Stimulated activated naive B cell treated with anti-CD40 and anti-IgM and Interleukin-4, amounts not matched to agents 10 μg/mL and 1 μg/mL and 100 μg/mL, for 72 hours (primary cell): ENCODE measurements around the gene PSMB2.
A peak's percentile ranks its signal among the peaks of the same experiment; 100 is the strongest.
"Not testable (repeated sequence)": the region's sequence is repeated elsewhere in the genome, so short reads cannot be mapped to it uniquely, and the experiment has no call there.

Experiments
- ATAC-seq, 2 donors: fragments of 150-1000 bp; cut with Tn5 transposase; replicated peaks; 2 replicates each; pipeline ENCODE4 v1.10.0; 2021; ENCODE audit warnings: moderate library complexity in 1 of 2
- DNase-seq: peaks from one replicate; pipeline ENCODE4 v3.0.0; 2021
- H3K27ac Mint-ChIP-seq: one replicate; pipeline ENCODE4 v1.8.0; 2022; ENCODE audit warnings: mild to moderate bottlenecking, mixed read lengths
- H3K27me3 Mint-ChIP-seq, 2 donors: one replicate each; pipeline ENCODE4 v1.8.0; 2022; ENCODE audit warnings: mixed read lengths in 2 of 2
- H3K36me3 Mint-ChIP-seq, 2 donors: one replicate each; pipeline ENCODE4 v1.8.0; 2022; ENCODE audit warnings: mixed read lengths in 2 of 2, mild to moderate bottlenecking in 1 of 2
- H3K4me1 Mint-ChIP-seq, 2 donors: one replicate each; pipeline ENCODE4 v1.8.0; 2022; ENCODE audit warnings: mixed read lengths in 2 of 2, mild to moderate bottlenecking in 1 of 2
- H3K4me3 Mint-ChIP-seq, 2 donors: one replicate each; pipeline ENCODE4 v1.8.0; 2022; ENCODE audit warnings: mild to moderate bottlenecking in 2 of 2, mixed read lengths in 2 of 2, moderate library complexity in 1 of 2
- H3K9me3 Mint-ChIP-seq, 2 donors: one replicate each; pipeline ENCODE4 v1.8.0; 2022; ENCODE audit warnings: mixed read lengths in 2 of 2, mild to moderate bottlenecking in 1 of 2

PSMB2 gene

DNA sequence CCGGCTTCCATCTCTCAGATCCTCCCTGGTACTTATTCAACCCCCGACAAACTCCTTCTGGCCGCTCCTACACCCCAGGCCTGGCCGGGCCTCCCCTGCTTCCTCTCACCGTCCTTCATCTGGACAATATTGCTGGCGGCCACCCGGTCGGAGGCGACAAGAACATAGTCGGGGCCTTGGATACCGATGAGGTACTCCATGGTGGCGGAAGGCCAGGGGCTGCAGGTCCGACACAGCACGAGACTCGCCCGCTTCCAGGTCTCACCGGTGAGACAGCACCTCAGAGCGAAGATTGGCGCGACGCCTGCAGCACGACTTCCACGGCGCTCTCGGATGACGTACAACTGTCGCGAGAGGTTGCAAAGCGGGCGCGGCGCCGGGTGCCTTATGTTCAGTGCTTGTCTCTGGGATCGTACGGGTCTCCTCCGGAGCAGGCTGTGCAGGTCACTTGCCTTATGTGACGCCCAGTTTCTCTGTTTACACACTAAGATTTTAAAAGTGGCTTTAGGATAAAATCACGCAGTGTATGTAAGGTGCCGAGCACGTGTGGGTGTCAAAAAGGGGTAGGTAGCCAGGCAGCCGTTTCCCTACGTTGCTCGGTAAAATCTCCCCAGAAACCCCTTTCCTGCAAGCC, at the start of gene PSMB2:
PSMB2 (minus strand) TSS at position 294 of the 634 bp plus-strand sequence; CDS start at position 200, 94 bp downstream.
- Mint-ChIP-seq H3K27ac (peak within 1 kb of the TSS; percentile 100), H3K4me3 (peak within 1 kb of the TSS; percentile 100), H3K36me3 (peaks cover 3 to 9% of the 10 kb centered on the region in 2 donors), H3K9me3 (no peaks in the 10 kb centered on the region), H3K27me3 (peaks cover 6 to 14% of the 10 kb centered on the region in 2 donors), H3K4me1 (peaks cover 12 to 30% of the 10 kb centered on the region in 2 donors)
- ATAC-seq: peak; percentile 94 to 96
- peak; percentile 94 for DNase-seq

DNA sequence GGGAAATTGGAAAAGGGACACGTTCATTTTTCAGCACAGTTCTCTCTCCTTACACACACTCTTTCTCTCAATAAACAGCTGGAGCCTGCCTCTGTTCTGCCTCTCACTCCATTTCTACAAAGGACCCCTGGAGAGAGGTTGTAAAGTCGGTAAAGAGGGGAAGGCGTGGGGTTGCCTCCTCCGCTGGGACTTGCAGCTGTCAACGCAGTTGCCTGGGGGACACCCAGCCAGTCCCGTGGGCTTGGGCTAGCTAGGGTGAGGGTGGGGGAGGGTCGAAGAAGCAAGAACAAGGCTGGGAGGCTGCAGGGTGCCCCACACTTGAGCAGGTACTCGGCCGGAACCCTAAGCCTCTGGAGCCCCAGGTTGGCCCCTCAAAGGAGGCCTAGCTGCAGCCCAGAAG, 49.8 kb upstream of the PSMB2 start:
- no peak overlapping the region for H3K4me3 Mint-ChIP-seq
- DNase-seq (no peak), ATAC-seq (no peak)
- H3K36me3 Mint-ChIP-seq: no peaks in the 10 kb centered on the region
- peaks cover 24 to 36% of the 10 kb centered on the region in 2 donors for H3K27me3 Mint-ChIP-seq
- no peaks in the 10 kb centered on the region for H3K9me3 Mint-ChIP-seq
- no peaks in the 10 kb centered on the region for H3K4me1 Mint-ChIP-seq
- H3K27ac Mint-ChIP-seq: no peak overlapping the region

DNA sequence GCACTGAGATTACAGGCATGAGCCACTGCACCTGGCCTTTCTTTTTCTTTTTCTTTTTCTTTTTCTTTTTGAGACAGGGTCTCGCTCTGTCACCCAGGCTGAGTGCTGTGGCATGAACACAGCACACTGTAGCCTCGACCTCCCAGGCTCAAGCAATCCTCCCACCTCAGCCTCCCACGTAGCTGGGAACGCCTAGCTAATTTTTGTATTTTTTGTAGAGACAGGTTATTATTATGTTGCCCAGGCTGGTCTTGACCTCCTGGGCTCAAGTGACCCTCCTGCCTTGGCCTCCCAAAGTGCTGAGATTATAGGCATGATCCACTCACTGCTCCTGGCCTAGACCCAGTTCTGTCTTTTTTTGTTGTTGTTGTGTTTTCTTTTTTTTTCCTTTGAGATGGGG, 48.8 kb upstream of the PSMB2 start:
- not testable (repeated sequence) for H3K4me1 Mint-ChIP-seq, H3K4me3 Mint-ChIP-seq, H3K27ac Mint-ChIP-seq, H3K9me3 Mint-ChIP-seq, ATAC-seq, H3K36me3 Mint-ChIP-seq, DNase-seq
- peaks cover 21 to 34% of the 10 kb centered on the region in 2 donors for H3K27me3 Mint-ChIP-seq

DNA sequence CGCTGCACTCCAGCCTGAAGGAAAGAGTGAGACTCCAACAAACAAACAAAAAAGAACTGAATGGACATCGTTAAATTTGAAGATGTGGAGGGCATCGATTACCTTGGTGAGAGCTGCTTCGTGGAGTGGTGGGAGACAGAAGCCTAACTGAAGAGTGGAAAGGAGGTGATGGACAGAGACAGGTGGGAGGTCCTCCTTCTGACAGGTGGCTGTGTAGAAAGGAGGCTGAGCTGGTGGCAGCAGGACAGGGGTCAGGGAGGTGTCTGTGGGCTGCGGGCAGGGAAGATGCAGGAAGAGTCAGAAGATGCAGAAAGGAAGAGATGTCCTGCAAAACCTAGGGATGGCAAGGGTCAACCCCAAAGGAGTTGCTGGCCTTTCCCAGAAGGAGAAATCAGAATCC, 46.8 kb upstream of the PSMB2 start:
- Mint-ChIP-seq H3K9me3 (no peaks in the 10 kb centered on the region), H3K27ac (no peak overlapping the region), H3K36me3 (no peaks in the 10 kb centered on the region), H3K4me1 (peaks cover under 1 to 2% of the 10 kb centered on the region in 2 donors), H3K4me3 (no peak overlapping the region), H3K27me3 (peaks cover 23 to 30% of the 10 kb centered on the region in 2 donors)
- no peak for DNase-seq
- ATAC-seq: no peak

DNA sequence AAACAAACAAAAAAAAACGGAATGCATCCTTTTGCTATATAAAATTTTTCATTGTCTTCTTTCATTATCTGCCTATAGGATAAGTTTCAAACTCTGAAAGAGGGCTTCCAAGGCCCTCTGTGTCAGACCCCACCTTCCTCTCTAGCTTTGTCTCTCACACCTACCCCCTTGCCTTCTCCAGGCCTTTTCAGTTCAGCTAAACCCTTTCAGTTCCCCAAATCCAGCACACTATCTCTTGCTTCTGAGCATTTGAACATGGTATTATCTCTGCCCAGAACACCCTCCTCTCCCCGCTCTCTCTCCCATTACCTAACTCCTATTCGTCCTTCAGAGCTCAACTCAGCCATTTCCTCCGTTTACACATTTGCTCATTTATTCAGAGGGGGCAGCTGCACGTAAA, 41.7 kb upstream of the PSMB2 start:
- peak; percentile 81 to 86 for ATAC-seq
- H3K27ac Mint-ChIP-seq: no peak overlapping the region
- no peaks in the 10 kb centered on the region for H3K36me3 Mint-ChIP-seq
- H3K4me3 Mint-ChIP-seq: no peak overlapping the region
- H3K4me1 Mint-ChIP-seq: peaks cover 3 to 6% of the 10 kb centered on the region in 2 donors
- H3K27me3 Mint-ChIP-seq: peaks cover 16 to 26% of the 10 kb centered on the region in 2 donors
- no peak for DNase-seq
- no peaks in the 10 kb centered on the region for H3K9me3 Mint-ChIP-seq

DNA sequence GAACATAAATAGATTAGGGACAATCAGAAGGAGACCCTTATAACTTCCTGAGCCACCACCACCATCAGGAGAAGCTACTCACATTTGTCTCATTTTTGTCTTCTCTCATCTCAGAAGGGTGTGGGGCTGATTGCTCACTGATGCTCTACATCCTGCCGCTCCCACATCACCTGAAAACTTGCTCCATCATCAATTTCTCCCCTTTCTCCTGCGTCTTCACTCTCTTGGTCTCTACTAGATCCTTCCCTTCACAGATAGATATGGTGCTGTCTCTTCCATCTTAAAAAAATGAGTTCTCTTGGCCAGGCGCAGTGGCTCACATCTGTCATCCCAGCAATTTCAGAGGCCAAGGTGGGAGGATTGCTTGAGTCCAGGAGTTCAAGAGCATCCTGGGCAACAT, 38.9 kb upstream of the PSMB2 start:
- no peaks in the 10 kb centered on the region for H3K36me3 Mint-ChIP-seq
- no peak for ATAC-seq
- H3K4me3 Mint-ChIP-seq: no peak overlapping the region
- H3K27ac Mint-ChIP-seq: no peak overlapping the region
- H3K9me3 Mint-ChIP-seq: no peaks in the 10 kb centered on the region
- peaks cover 3 to 6% of the 10 kb centered on the region in 2 donors for H3K4me1 Mint-ChIP-seq
- DNase-seq: no peak
- H3K27me3 Mint-ChIP-seq: peaks cover 19 to 20% of the 10 kb centered on the region in 2 donors

DNA sequence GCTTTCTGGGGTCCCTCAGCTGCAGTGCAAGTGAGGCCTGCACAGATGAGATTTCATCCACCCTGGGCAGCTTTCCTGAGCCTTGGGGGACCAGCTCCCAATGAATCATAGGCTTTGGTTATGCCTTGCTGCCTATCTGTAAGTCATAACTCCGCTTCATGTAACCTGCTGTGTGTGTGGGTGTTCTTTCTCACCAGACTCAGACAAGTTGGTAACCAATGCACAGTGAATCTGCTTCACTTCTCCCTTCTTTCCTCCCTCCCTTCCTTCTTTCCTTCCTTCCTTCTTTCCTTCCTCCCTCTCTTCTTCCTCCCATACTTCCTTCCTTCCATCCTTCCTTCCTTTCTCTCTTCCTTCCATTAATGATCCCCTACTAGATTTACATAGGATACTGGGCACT, 34.4 kb upstream of the PSMB2 start:
- H3K4me3 Mint-ChIP-seq: no peak overlapping the region

DNA sequence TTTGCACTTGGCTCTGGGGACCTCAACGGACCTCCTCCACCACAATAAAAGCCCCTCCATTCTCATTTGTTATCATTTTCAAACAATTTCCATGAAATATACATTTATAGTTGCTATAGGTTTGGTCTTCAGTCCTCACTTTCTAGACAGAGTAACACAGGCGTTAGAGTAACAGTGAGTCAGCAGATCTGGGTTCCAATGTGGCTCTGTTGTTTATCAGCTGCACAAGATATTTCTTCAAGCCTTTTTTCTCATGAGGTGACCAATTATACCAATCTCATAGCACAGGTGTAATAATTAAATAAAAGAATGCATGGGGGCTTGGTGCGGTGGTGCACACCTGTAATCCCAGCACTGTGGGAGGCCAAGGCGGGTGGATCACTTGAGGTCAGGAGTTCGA, 32.8 kb upstream of the PSMB2 start:
- Mint-ChIP-seq H3K27me3 (peaks cover 33 to 43% of the 10 kb centered on the region in 2 donors), H3K4me3 (no peak overlapping the region), H3K4me1 (no peaks in the 10 kb centered on the region), H3K9me3 (no peaks in the 10 kb centered on the region), H3K27ac (no peak overlapping the region), H3K36me3 (no peaks in the 10 kb centered on the region)
- no peak for DNase-seq
- ATAC-seq: no peak

More for the DNA sequence above, 34.4 kb upstream of the PSMB2 start:
- ATAC-seq (no peak), DNase-seq (no peak)
- no peaks in the 10 kb centered on the region for H3K9me3 Mint-ChIP-seq
- no peak overlapping the region for H3K27ac Mint-ChIP-seq
- no peaks in the 10 kb centered on the region for H3K36me3 Mint-ChIP-seq
- no peaks in the 10 kb centered on the region for H3K4me1 Mint-ChIP-seq
- H3K27me3 Mint-ChIP-seq: peaks cover 33 to 36% of the 10 kb centered on the region in 2 donors

DNA sequence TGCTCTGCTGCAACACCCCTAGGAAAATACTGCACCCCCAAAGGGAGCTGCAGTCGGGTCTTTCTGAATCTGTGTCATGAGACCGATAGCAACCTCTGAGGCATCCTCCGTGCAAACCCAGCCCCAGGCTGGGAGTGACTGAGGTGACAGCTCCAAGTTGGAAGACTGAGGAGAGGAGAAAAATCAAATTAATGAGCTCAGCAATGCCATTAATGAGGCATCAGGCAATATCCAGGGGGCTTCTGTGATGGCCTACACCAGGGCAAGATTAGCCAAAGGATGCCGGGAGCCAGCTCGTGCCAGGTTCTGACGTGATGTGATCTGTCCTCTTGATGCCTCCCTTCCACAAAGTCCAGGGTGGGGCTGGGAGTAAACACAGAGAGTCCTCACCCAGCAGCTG, 30.8 kb upstream of the PSMB2 start:
- ATAC-seq (no peak), DNase-seq (no peak)
- no peak overlapping the region for H3K4me3 Mint-ChIP-seq
- no peak overlapping the region for H3K27ac Mint-ChIP-seq
- H3K36me3 Mint-ChIP-seq: no peaks in the 10 kb centered on the region
- H3K4me1 Mint-ChIP-seq: no peaks in the 10 kb centered on the region
- H3K9me3 Mint-ChIP-seq: no peaks in the 10 kb centered on the region
- H3K27me3 Mint-ChIP-seq: peaks cover 33 to 42% of the 10 kb centered on the region in 2 donors

DNA sequence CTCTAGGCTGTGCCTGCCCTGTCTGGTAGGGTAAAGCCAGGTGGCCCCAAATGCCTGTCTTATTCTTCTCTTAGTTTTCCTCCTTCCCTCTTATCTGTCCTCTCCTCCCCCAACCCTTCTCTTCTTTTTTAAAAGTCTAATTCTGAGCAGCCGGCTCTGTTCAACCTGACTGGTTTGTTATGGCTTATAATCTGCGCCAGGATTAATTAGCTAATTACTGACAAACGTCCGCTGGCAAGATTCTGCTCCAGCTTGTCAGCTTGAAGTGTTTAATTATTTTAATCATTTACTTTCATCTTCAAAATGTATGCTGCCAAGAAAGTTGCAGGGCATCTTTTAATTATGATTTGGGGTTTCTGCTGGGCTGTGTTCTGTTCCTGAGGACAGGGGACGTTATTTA, 27.2 kb upstream of the PSMB2 start:
- ATAC-seq (no peak), DNase-seq (no peak)
- Mint-ChIP-seq H3K27me3 (peaks cover 36 to 58% of the 10 kb centered on the region in 2 donors), H3K4me3 (no peak overlapping the region), H3K9me3 (no peaks in the 10 kb centered on the region), H3K4me1 (no peaks in the 10 kb centered on the region), H3K36me3 (no peaks in the 10 kb centered on the region), H3K27ac (no peak overlapping the region)

DNA sequence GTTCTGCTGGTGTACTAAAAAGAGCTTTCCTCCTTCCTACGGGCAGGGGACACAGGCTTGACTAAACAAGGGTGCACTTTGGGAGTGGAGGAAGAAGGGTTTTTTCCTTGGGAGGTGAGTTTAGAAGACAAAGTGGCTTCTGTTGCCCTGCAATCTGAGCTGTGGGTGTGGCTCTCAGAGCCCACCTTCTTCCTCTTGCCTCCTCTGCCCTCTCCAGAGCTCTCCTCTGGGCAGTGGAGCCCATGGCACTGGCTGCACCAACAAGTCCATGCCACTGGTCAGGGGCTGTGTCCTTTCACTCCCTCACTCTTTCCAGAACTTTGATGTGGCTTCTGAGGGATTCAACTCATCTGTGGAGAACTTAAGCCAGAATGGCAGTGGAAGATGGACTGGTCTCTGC, 25.6 kb upstream of the PSMB2 start:
- H3K4me3 Mint-ChIP-seq: no peak overlapping the region
- H3K27ac Mint-ChIP-seq: no peak overlapping the region
- no peaks in the 10 kb centered on the region for H3K4me1 Mint-ChIP-seq
- no peaks in the 10 kb centered on the region for H3K36me3 Mint-ChIP-seq
- no peaks in the 10 kb centered on the region for H3K9me3 Mint-ChIP-seq
- ATAC-seq (no peak), DNase-seq (no peak)
- H3K27me3 Mint-ChIP-seq: peaks cover 34 to 46% of the 10 kb centered on the region in 2 donors

DNA sequence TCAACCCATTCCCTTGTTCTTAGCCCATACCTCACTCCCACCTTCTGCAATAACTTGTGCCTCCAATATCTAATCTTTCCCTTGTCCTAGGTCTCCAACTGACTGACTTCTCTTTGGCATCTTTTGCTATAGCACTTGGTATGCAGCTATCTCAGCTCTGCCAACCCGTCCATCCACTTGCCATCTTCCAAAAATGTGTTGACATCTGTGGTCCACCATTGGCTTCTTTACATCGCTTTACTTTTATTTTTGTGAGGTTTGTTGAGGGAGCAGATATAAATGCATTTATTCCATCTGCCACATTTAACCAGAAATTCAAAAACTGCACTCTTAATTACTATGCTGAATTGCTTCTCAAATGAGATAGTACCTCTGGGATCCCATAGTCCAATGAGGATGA, 24.9 kb upstream of the PSMB2 start:
- no peaks in the 10 kb centered on the region for H3K4me1 Mint-ChIP-seq
- no peak for ATAC-seq
- peaks cover 27 to 39% of the 10 kb centered on the region in 2 donors for H3K27me3 Mint-ChIP-seq
- no peak overlapping the region for H3K4me3 Mint-ChIP-seq
- no peaks in the 10 kb centered on the region for H3K36me3 Mint-ChIP-seq
- no peak overlapping the region for H3K27ac Mint-ChIP-seq
- no peak for DNase-seq
- H3K9me3 Mint-ChIP-seq: no peaks in the 10 kb centered on the region

DNA sequence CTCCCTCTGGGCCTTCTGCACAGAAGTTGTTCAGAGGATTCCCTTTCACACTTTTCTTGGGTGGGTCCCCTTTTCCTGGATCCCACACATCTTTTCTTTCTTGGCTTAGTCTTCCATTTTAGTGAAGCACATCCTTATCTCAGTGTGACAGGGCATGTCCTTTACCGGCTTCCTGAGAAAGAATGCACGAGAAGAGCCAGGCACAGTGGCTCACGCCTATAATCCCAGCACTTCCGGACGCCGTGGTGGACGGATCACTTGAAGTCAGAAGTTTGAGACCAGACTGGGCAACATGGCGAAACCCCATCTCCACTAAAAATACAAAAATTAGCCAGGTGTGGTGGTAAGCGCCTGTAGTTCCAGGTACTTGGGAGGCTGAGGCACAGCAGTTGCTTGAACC, 22.1 kb upstream of the PSMB2 start:
- ATAC-seq (no peak), DNase-seq (no peak)
- Mint-ChIP-seq H3K27ac (no peak overlapping the region), H3K9me3 (no peaks in the 10 kb centered on the region), H3K4me3 (no peak overlapping the region), H3K4me1 (no peaks in the 10 kb centered on the region), H3K27me3 (peaks cover 22 to 25% of the 10 kb centered on the region in 2 donors), H3K36me3 (no peaks in the 10 kb centered on the region)

DNA sequence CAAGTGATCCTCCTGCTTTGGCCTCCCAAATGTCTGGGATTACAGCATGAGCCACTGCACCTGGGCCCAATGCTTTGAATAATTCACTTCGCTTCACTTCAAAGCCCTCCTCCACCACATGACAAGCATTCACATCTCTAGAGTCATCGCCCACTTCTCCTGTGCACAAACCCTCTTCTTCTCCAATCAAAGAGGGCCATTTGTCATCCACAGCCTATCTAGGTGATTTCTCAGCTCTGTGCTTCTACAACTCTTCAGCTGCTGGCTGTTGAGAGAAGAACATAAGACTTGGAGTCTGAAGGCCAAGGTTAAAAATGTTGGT, 20.1 kb upstream of the PSMB2 start:
- no peak overlapping the region for H3K4me3 Mint-ChIP-seq

DNA sequence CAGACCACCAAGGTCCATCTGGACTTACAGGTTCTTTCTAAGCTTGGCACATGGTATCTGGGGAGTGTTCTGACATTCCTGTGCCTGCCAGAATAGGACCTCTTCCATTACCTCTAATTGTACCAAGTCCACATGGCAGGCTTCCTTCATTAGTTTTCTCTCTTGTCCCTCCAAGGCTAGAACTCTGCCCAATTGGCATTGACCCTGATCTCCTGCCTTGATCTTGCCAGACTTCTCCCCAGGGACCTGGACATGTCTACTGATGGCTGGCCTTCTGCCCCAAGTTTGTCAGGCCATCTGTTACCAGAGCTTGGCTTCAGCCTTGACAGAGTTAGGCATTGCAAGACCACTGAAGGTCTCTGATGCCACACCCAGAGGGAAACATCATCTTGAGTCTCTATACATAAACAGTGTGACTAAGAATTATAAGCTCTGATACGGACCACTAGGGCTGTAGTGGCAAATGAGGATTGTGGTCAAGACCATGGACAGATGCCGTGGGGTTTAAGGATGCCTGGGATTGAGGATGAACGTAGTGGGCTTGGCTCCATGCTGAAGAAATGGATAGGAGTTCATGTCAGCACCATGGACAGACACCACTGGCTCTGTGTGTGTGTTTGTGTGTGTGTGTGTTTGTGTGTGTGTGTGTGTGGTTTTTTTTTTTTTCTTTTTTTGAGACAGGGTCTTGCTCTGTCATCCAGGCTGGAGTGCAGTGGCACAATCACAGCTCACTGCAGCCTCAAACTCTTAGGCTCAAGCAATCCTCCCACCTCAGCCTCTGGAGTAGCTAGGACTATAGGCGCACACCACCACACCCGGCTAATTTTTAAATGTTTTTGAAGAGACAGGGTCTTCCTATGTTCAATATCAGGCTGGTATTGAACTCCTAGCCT, 19.5 kb upstream of the PSMB2 start:
- no peaks in the 10 kb centered on the region for H3K9me3 Mint-ChIP-seq
- DNase-seq: no peak
- H3K27ac Mint-ChIP-seq: no peak overlapping the region
- H3K36me3 Mint-ChIP-seq: no peaks in the 10 kb centered on the region
- ATAC-seq: no peak
- H3K4me1 Mint-ChIP-seq: peaks cover 0 to 5% of the 10 kb centered on the region in 2 donors
- no peak overlapping the region for H3K4me3 Mint-ChIP-seq
- peaks cover 8 to 11% of the 10 kb centered on the region in 2 donors for H3K27me3 Mint-ChIP-seq

More for the DNA sequence above, 20.1 kb upstream of the PSMB2 start:
- H3K27me3 Mint-ChIP-seq: peaks cover 14 to 16% of the 10 kb centered on the region in 2 donors
- ATAC-seq: no peak
- no peak for DNase-seq
- H3K36me3 Mint-ChIP-seq: no peaks in the 10 kb centered on the region
- H3K9me3 Mint-ChIP-seq: no peaks in the 10 kb centered on the region
- no peak overlapping the region for H3K27ac Mint-ChIP-seq
- H3K4me1 Mint-ChIP-seq: peaks cover 0 to 5% of the 10 kb centered on the region in 2 donors
